K562 (cell line): ENCODE data around the gene COX19. TPM values are rescaled to one million over a fixed set of nuclear protein-coding genes. Genes with fewer than 3 reads are reported as not detected.
A peak's percentile ranks its signal among the peaks of the same experiment; 100 is the strongest.

ENCODE experiments used
- ATAC-seq: fragments of 200-7000 bp; cut with Tn5 transposase; 3 replicates; pipeline ENCODE4 v1.9.1; 2020; ENCODE audit warnings: moderate library complexity
- BruUV-seq: library from RNA; stranded (reverse); fragments of 400-500 nt; replicated peaks from 2 replicates; lab custom pipeline; 2021; lab: Mats Ljungman, UMichigan
- CTCF ChIA-PET: fragments of 300-600 bp; formaldehyde crosslinking; extraction: SDS; loops from one replicate; lab custom pipeline; 2021; ENCODE audit warnings: low intra/inter-chr PET ratio; lab: Yijun Ruan, JAX
- POLR2A ChIA-PET: fragments of 300-600, 350-650 bp; sonication (Branson Sonifier 250); formaldehyde crosslinking; extraction: SDS; loops from one replicate; lab custom pipeline; 2021; ENCODE audit warnings: antibody characterized with exemption, inconsistent platforms; lab: Yijun Ruan, JAX
- DNase-seq, 4 experiments: peaks; one replicate each; pipeline versions ENCODE4 v3.0.0 to v3.0.0-alpha.2; 2011 to 2018; ENCODE audit warnings: low spot score in 3 of 4, mixed read lengths in 3 of 4; ENCODE audit errors: extremely low read depth in 1 of 4
- FAIRE-seq: peaks from 2 replicates; lab custom pipeline; 2011; peaks lifted over from hg19 to GRCh38; lab: Jason Lieb, UNC
- H2AFZ ChIP-seq: 2 replicates; pipeline ENCODE4 v1.6.0; 2011; ENCODE audit warnings: low read depth, low read length, control low read depth, inconsistent platforms
- H3K27ac ChIP-seq: fragments of 200-600 bp; 3 replicates; pipeline ENCODE4 v1.8.0; 2011; ENCODE audit warnings: low read depth, mild to moderate bottlenecking, control low read depth, inconsistent platforms, low read length, moderate library complexity, mixed read lengths; ENCODE audit errors: extremely low read depth
- H3K27me3 ChIP-seq, 2 experiments: fragments of 300-600 bp in 1 of 2; 2 replicates in 1 of 2; 3 replicates in 1 of 2; pipeline versions ENCODE4 v1.6.0 to v1.8.0; 2011; ENCODE audit warnings: inconsistent platforms in 2 of 2, low read length in 2 of 2, mild to moderate bottlenecking in 1 of 2, mixed read lengths in 1 of 2, moderate library complexity in 1 of 2; ENCODE audit not compliant: control insufficient read depth in 2 of 2, insufficient read depth in 2 of 2
- H3K36me3 ChIP-seq: fragments of 300-600 bp; 3 replicates; pipeline ENCODE4 v1.8.0; 2011; ENCODE audit warnings: mild to moderate bottlenecking, low read length, inconsistent platforms; ENCODE audit not compliant: control insufficient read depth, insufficient read depth
- H3K4me1 ChIP-seq, 2 experiments: fragments of 200-600 bp in 1 of 2; replicated peaks in 1 of 2; 2 replicates in 1 of 2; 3 replicates in 1 of 2; pipeline versions ENCODE4 v1.5.1 to v1.8.0; 2011; ENCODE audit warnings: inconsistent platforms in 2 of 2, low read length in 2 of 2, mild to moderate bottlenecking in 1 of 2, mixed read lengths in 1 of 2, moderate library complexity in 1 of 2; ENCODE audit not compliant: control insufficient read depth in 2 of 2, insufficient read depth in 2 of 2
- H3K4me2 ChIP-seq: 2 replicates; pipeline ENCODE4 v1.6.1; 2011; ENCODE audit warnings: low read length, control low read depth, inconsistent platforms, mixed read lengths; ENCODE audit not compliant: insufficient read depth
- H3K4me3 ChIP-seq: fragments of 200-600 bp; sonication (generic), shearing (Covaris generic); 2 replicates; pipeline ENCODE4 v1.5.1; 2016; ENCODE audit warnings: control low read depth, inconsistent platforms
- H3K79me2 ChIP-seq: fragments of 200-600 bp; 3 replicates; pipeline ENCODE4 v1.8.0; 2011; ENCODE audit warnings: low read length, inconsistent platforms; ENCODE audit not compliant: control insufficient read depth, insufficient read depth
- H3K9ac ChIP-seq, 2 experiments: 2 replicates each; pipeline versions ENCODE4 v1.6.0 to v1.6.1; 2011; ENCODE audit warnings: low read depth in 2 of 2, low read length in 2 of 2, control low read depth in 1 of 2, inconsistent platforms in 1 of 2, mild to moderate bottlenecking in 1 of 2, mixed read lengths in 1 of 2; ENCODE audit not compliant: insufficient read depth in 1 of 2
- H3K9me1 ChIP-seq: one replicate; pipeline ENCODE4 v1.6.0; 2011; ENCODE audit warnings: inconsistent platforms, mild to moderate bottlenecking, low read length, moderate library complexity; ENCODE audit not compliant: control insufficient read depth, insufficient read depth
- H3K9me3 ChIP-seq: replicated peaks from 2 replicates; pipeline ENCODE4 v1.5.1; 2011; ENCODE audit warnings: low read depth, low read length, inconsistent platforms; ENCODE audit not compliant: control insufficient read depth, insufficient read depth
- H4K20me1 ChIP-seq: replicated peaks from 2 replicates; pipeline ENCODE4 v1.6.1; 2011; ENCODE audit warnings: low read length, inconsistent platforms, mixed read lengths; ENCODE audit not compliant: control insufficient read depth, insufficient read depth
- BDP1 ChIP-seq: IDR thresholded peaks from 3 replicates; pipeline ENCODE4 v1.6.1; 2011; ENCODE audit not compliant: insufficient read length, insufficient read depth
- RBM22 ChIP-seq: fragments of 200-400 bp; formaldehyde crosslinking; IDR thresholded peaks from 2 replicates; pipeline ENCODE4 v1.6.1; 2018; ENCODE audit warnings: low read length, low read depth; ENCODE audit not compliant: poor library complexity, severe bottlenecking
- WGBS: fragments of 100-300 bp; shearing (Covaris generic); methylation state at CpG from one replicate; pipeline ENCODE4 v1.1.6; 2016; ENCODE audit warnings: low coverage, mixed read lengths; ENCODE audit not compliant: insufficient coverage; ENCODE audit errors: missing lambda C conversion rate; 5-methylcytosine and 5-hydroxymethylcytosine counted together
- in situ Hi-C: fragments of 300-500 bp; cut with MboI; formaldehyde crosslinking; loops from 4 replicates; pipeline ENCODE4 v1.15.0; 2018; ENCODE audit warnings: inconsistent platforms, mixed read lengths
- intact Hi-C: fragments of 100-400 bp; cut with micrococcal nuclease; formaldehyde crosslinking; loops from 2 replicates; pipeline ENCODE4 v1.14.2; 2022
- polyA plus RNA-seq, 8 experiments: library from polyadenylated mRNA; depleted of rRNA in 4 of 8; stranded (reverse) in 5 of 8; unstranded in 3 of 8; fragments of >200 nt; fragmentation: Nextera tagmentation in 2 of 8; fragmentation: Illumina TruSeq in 1 of 8; extraction: Ambion mirVana in 2 of 8; extraction: Trizol in 1 of 8; gene quantifications; 2 replicates each; pipeline versions ENCODE4 v1.2.1 to v1.2.3, GENCODE V29; 2011 to 2014; ENCODE audit warnings: inconsistent platforms in 1 of 8, missing spikeins in 1 of 8
- total RNA-seq, 7 experiments: library from RNA; depleted of rRNA in 6 of 7; stranded (reverse); fragments of >200 nt in 6 of 7; fragmentation: Illumina TruSeq in 2 of 7; extraction: Trizol in 2 of 7; gene quantifications; 2 replicates each; pipeline versions ENCODE4 v1.2.1 to v1.2.3, GENCODE V29; 2011 to 2021; ENCODE audit warnings: low replicate concordance in 1 of 7
- TF ChIP-seq, protein P1 (sequence below): sonication (generic); formaldehyde crosslinking; IDR thresholded peaks from 2 replicates; pipeline ENCODE4 v1.8.1; 2023; ENCODE audit warnings: mild to moderate bottlenecking, missing genetic modification reagents

Gene COX19
- total and polyA plus RNA-seq, 9 of the 15 experiments (the other 6 are each of a cell fraction or from before 2014, with no cell fraction given) = 5.2 to 10.5 (median 7.9) TPM

GRCh38 chr7:1017586-1018333, 42.4 kb upstream of the COX19 start:
- peaks cover 27% of the 10 kb centered on the region; the same call in 2 of the 3 replicates for H3K36me3 ChIP-seq
- H3K9me3 ChIP-seq = peaks cover 7% of the 10 kb centered on the region
- POLR2A ChIA-PET = interaction anchor here (0.6 kb wide), 1 partner anchor 11 kb away, joined by 3 read pairs; no protein-coding TSS in a partner anchor
- H3K27me3 ChIP-seq = no peaks in the 10 kb centered on the region
- no peak overlapping the region for H3K4me2 ChIP-seq
- no peak overlapping the region for H3K4me3 ChIP-seq
- H2AFZ ChIP-seq = no peak overlapping the region
- in situ Hi-C loops (no loop called here), intact Hi-C loops (no loop called here)
- FAIRE-seq (no peak), DNase-seq (no peak)
- no TSS peak for BruUV-seq
- peaks cover 0 to 70% of the 10 kb centered on the region in 2 experiments; a peak in 2 of 5 replicates for H3K4me1 ChIP-seq
- H4K20me1 ChIP-seq = peaks cover 7% of the 10 kb centered on the region
- no peaks in the 10 kb centered on the region for H3K9me1 ChIP-seq
- TF ChIP-seq BDP1 = no peak
- TF ChIP-seq RBM22 = peak; percentile 14
- TF ChIP-seq, protein P1, sequence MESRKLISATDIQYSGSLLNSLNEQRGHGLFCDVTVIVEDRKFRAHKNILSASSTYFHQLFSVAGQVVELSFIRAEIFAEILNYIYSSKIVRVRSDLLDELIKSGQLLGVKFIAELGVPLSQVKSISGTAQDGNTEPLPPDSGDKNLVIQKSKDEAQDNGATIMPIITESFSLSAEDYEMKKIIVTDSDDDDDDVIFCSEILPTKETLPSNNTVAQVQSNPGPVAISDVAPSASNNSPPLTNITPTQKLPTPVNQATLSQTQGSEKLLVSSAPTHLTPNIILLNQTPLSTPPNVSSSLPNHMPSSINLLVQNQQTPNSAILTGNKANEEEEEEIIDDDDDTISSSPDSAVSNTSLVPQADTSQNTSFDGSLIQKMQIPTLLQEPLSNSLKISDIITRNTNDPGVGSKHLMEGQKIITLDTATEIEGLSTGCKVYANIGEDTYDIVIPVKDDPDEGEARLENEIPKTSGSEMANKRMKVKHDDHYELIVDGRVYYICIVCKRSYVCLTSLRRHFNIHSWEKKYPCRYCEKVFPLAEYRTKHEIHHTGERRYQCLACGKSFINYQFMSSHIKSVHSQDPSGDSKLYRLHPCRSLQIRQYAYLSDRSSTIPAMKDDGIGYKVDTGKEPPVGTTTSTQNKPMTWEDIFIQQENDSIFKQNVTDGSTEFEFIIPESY (CRISPR knock-in tag) = 0 out of 2 replicates have a peak, but pooled peaks have one; percentile 39
- TF ChIP-seq, all 486 proteins: peak for 2
- no peak for ATAC-seq
- WGBS = 92% methylated on average over 22 of the region's 34 CpGs
- CTCF ChIA-PET = no interaction called here
- Histone ChIP-seq H3K9ac (no peak overlapping the region; a peak in 1 of 4 replicates), H3K79me2 (peaks cover 37% of the 10 kb centered on the region), H3K27ac (no peak overlapping the region)
